GM23248 (cell line): Measurements from ENCODE around the gene CCDC121. TPM values are rescaled to one million over a fixed set of nuclear protein-coding genes. Genes with fewer than 3 reads are reported as not detected.

Experiments used
- DNase-seq: peaks from one replicate; pipeline ENCODE4 v3.0.0-alpha.2; 2015
- H2AFZ ChIP-seq: fragments of 200-600 bp; sonication (generic); 2 replicates; pipeline ENCODE4 v1.6.1; 2016; ENCODE audit warnings: antibody characterized with exemption
- H3F3A ChIP-seq: fragments of 200-600 bp; sonication (generic); 2 replicates; pipeline ENCODE4 v1.6.1; 2016; ENCODE audit warnings: mild to moderate bottlenecking, antibody characterized with exemption, mixed run types; ENCODE audit not compliant: insufficient read depth
- H3K27ac ChIP-seq: fragments of 200-600 bp; sonication (generic); 2 replicates; pipeline ENCODE4 v1.5.1; 2016; ENCODE audit warnings: mild to moderate bottlenecking
- H3K27me3 ChIP-seq: fragments of 200-600 bp; sonication (generic); replicated peaks from 2 replicates; pipeline ENCODE4 v1.6.1; 2016; ENCODE audit warnings: mild to moderate bottlenecking; ENCODE audit not compliant: insufficient read depth
- H3K36me3 ChIP-seq: fragments of 200-600 bp; sonication (generic); 2 replicates; pipeline ENCODE4 v1.6.1; 2016; ENCODE audit warnings: low read depth, mild to moderate bottlenecking
- H3K4me1 ChIP-seq: fragments of 200-600 bp; sonication (generic); 2 replicates; pipeline ENCODE4 v1.6.1; 2016; ENCODE audit warnings: mild to moderate bottlenecking; ENCODE audit not compliant: insufficient read depth
- H3K4me2 ChIP-seq: fragments of 200-600 bp; sonication (generic); one replicate; pipeline ENCODE4 v1.6.1; 2016; ENCODE audit warnings: mild to moderate bottlenecking; ENCODE audit not compliant: unreplicated experiment
- H3K4me3 ChIP-seq: fragments of 200-600 bp; sonication (generic); 2 replicates; pipeline ENCODE4 v1.5.1; 2016; ENCODE audit warnings: mild to moderate bottlenecking
- H3K79me2 ChIP-seq: fragments of 200-600 bp; sonication (generic); 2 replicates; pipeline ENCODE4 v1.6.1; 2016; ENCODE audit warnings: mild to moderate bottlenecking; ENCODE audit not compliant: insufficient read depth
- H3K9ac ChIP-seq: fragments of 200-600 bp; sonication (generic); 2 replicates; pipeline ENCODE4 v1.6.1; 2016; ENCODE audit warnings: mild to moderate bottlenecking
- H3K9me2 ChIP-seq: fragments of 200-600 bp; sonication (generic); 2 replicates; pipeline ENCODE4 v1.6.1; 2016; ENCODE audit warnings: mixed run types, mild to moderate bottlenecking, moderate library complexity; ENCODE audit not compliant: insufficient read depth
- H3K9me3 ChIP-seq: fragments of 200-600 bp; sonication (generic); one replicate; pipeline ENCODE4 v1.6.1; 2017; ENCODE audit warnings: low read depth
- H4K20me1 ChIP-seq: fragments of 200-600 bp; sonication (generic); 2 replicates; pipeline ENCODE4 v1.6.0; 2016; ENCODE audit not compliant: insufficient read depth
- EZH2 ChIP-seq: fragments of 200-600 bp; sonication (generic); IDR thresholded peaks from 2 replicates; pipeline ENCODE4 v1.6.1; 2018; ENCODE audit warnings: antibody characterized with exemption, mild to moderate bottlenecking; ENCODE audit not compliant: insufficient read depth, poor library complexity, severe bottlenecking
- EZH2phosphoT487 ChIP-seq: fragments of 200-600 bp; sonication (generic); IDR thresholded peaks from 2 replicates; pipeline ENCODE4 v1.6.1; 2018; ENCODE audit warnings: antibody characterized with exemption, moderate library complexity, mild to moderate bottlenecking, low read depth; ENCODE audit not compliant: insufficient read depth
- WGBS, 2 experiments: methylation state at CpG; one replicate each; pipeline ENCODE4 v1.1.6; 2015 to 2017; ENCODE audit warnings: low lambda C conversion rate in 2 of 2, low coverage in 1 of 2; ENCODE audit errors: missing lambda C conversion rate in 2 of 2; 5-methylcytosine and 5-hydroxymethylcytosine counted together
- in situ Hi-C: fragments of 300-500 bp; cut with MboI; formaldehyde crosslinking; loops from 2 replicates; pipeline ENCODE4 v1.15.0; 2020
- polyA plus RNA-seq: library from polyadenylated mRNA; unstranded; fragments of >200 nt; fragmentation: Nextera tagmentation; extraction: Ambion mirVana; gene quantifications from 2 replicates; pipeline ENCODE4 v1.2.1, GENCODE V29; 2016
- total RNA-seq: library from RNA; depleted of rRNA; stranded (reverse); fragments of >200 nt; shearing (Covaris generic); gene quantifications from 2 replicates; pipeline ENCODE4 v1.2.3, GENCODE V29; 2014

Gene CCDC121
- total and polyA plus RNA-seq, 2 experiments from 2014 or later, result 0.50 to 3.4 TPM

GRCh38 chr2:27651056-27651455 is 22.2 kb upstream of the CCDC121 start:
- peaks cover 56% of the 10 kb centered on the region for H3F3A ChIP-seq
- no peaks in the 10 kb centered on the region for H3K9me2 ChIP-seq
- WGBS, 2 experiments, result 50 to 52% methylated on average over 4 of the region's 4 CpGs
- H3K27ac ChIP-seq, result no peak overlapping the region
- in situ Hi-C loops, result no loop called here
- no peak for TF ChIP-seq EZH2
- TF ChIP-seq EZH2phosphoT487, result no peak
- H3K36me3 ChIP-seq, result peaks cover 68% of the 10 kb centered on the region
- H3K4me2 ChIP-seq, result no peak overlapping the region
- H3K4me3 ChIP-seq, result no peak overlapping the region
- no peak overlapping the region for H2AFZ ChIP-seq
- H3K79me2 ChIP-seq, result no peaks in the 10 kb centered on the region
- no peaks in the 10 kb centered on the region for H4K20me1 ChIP-seq
- H3K4me1 ChIP-seq, result 0 out of 2 replicates have a peak, but pooled peaks cover 5% of the 10 kb centered on the region
- no peak overlapping the region for H3K9ac ChIP-seq
- H3K9me3 ChIP-seq, result no peaks in the 10 kb centered on the region
- no peaks in the 10 kb centered on the region for H3K27me3 ChIP-seq
- no peak for DNase-seq

DNA sequence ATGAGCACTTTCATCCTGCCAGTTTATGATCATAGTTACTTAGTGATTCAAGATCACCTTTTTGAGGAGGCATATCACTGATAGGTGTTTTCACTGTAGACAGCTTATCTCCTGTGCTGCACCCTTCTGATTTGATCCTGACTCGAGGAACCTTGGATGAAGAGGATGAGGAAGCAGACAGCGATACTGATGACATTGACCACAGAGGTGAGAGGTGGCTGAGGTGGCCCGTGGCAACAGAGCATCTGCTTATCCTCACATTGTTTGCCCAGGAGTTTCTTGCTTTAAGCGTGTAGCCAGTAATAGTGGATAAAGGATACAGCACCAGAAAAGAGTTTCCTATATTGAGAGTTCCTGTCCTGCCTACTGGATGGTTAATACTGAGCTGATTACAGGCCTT is 18.9 kb upstream of the CCDC121 start:
- Histone ChIP-seq H3F3A (peaks cover 36% of the 10 kb centered on the region), H3K4me1 (0 out of 2 replicates have a peak, but pooled peaks cover 5% of the 10 kb centered on the region), H4K20me1 (no peaks in the 10 kb centered on the region), H3K4me2 (no peak overlapping the region), H3K9me2 (no peaks in the 10 kb centered on the region), H3K36me3 (peaks cover 51% of the 10 kb centered on the region), H3K9me3 (no peaks in the 10 kb centered on the region), H3K9ac (no peak overlapping the region), H3K27ac (no peak overlapping the region), H3K79me2 (no peaks in the 10 kb centered on the region), H2AFZ (no peak overlapping the region), H3K4me3 (no peak overlapping the region), H3K27me3 (no peaks in the 10 kb centered on the region)
- TF ChIP-seq EZH2, result no peak
- no peak for TF ChIP-seq EZH2phosphoT487
- WGBS, 2 experiments, result 94 to 95% methylated on average over 4 of the region's 4 CpGs
- DNase-seq, result no peak
- in situ Hi-C loops, result no loop called here

GRCh38 chr2:27647289-27647688 is 18.5 kb upstream of the CCDC121 start:
- Histone ChIP-seq H3K9ac (no peak overlapping the region), H2AFZ (no peak overlapping the region), H3F3A (peaks cover 32% of the 10 kb centered on the region), H3K27me3 (no peaks in the 10 kb centered on the region), H3K9me2 (no peaks in the 10 kb centered on the region), H3K27ac (no peak overlapping the region), H3K79me2 (no peaks in the 10 kb centered on the region), H3K9me3 (no peaks in the 10 kb centered on the region), H3K4me2 (no peak overlapping the region), H3K4me1 (0 out of 2 replicates have a peak, but pooled peaks cover 5% of the 10 kb centered on the region), H3K36me3 (peaks cover 47% of the 10 kb centered on the region), H3K4me3 (no peak overlapping the region), H4K20me1 (no peaks in the 10 kb centered on the region)
- peak; percentile 73 for DNase-seq
- TF ChIP-seq EZH2, result no peak
- no peak for TF ChIP-seq EZH2phosphoT487
- in situ Hi-C loops, result no loop called here

DNA sequence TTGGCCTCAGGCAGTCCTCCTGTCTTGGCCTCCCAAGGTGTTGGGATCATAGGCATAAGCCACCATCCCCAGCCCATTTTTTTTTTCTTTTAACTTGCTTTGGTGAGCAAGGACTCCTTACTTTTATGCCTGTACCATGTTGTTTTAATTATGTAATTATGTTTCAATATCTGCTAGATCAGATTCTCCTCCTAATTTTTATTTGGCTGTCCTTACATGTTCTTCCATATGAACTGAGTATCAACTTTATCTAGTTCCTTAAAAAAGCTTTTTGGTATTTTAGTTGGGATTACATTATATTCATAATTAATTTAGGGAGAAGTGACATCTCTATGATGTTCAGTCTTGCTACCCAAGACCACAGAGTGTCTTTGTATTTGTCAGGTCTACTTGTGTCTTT is 16.4 kb upstream of the CCDC121 start:
- no peaks in the 10 kb centered on the region for H4K20me1 ChIP-seq
- peaks cover 29% of the 10 kb centered on the region for H3F3A ChIP-seq
- no peak overlapping the region for H2AFZ ChIP-seq

DNA sequence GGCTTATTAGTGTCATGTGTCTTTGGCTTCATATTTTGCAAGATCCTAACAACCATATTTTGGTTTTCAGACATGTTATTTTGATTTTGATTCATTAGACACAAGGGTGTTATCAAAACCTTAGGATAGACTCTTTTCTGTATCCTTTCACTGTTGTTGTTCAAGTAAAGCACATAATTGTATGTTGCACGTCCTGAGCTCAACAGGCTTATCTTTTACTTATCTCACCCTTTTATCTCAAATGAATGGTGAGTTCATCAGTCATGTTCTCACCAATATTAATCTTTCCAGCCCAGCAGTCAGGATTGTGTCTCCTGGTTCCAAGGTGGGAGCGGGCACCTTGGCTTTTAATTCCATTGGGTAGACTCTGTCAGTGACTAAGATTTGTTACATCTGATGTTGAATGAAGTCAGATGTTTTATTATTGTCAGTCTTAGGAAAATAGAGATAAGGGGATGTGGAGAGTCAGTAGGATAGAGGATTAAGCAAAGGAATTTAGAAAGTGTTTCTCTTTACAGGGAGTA is 12.0 kb upstream of the CCDC121 start:
- Histone ChIP-seq H3K4me3 (no peak overlapping the region), H3K9me2 (no peaks in the 10 kb centered on the region), H3K27ac (no peak overlapping the region), H3K9me3 (no peaks in the 10 kb centered on the region), H3K27me3 (no peaks in the 10 kb centered on the region), H3F3A (peaks cover 32% of the 10 kb centered on the region), H3K9ac (no peak overlapping the region), H3K4me1 (peaks cover 20% of the 10 kb centered on the region), H3K79me2 (no peaks in the 10 kb centered on the region), H3K4me2 (no peak overlapping the region), H3K36me3 (peaks cover 35% of the 10 kb centered on the region), H2AFZ (no peak overlapping the region), H4K20me1 (peaks cover 3% of the 10 kb centered on the region; the same call in 1 of the 2 replicates)
- TF ChIP-seq EZH2phosphoT487 (no peak), EZH2 (no peak)
- no peak for DNase-seq
- in situ Hi-C loops, result no loop called here
- 99 to 100% methylated on average over 2 of the region's 2 CpGs for WGBS, 2 experiments

More for the DNA sequence above, 16.4 kb upstream of the CCDC121 start:
- Histone ChIP-seq H3K4me2 (no peak overlapping the region), H3K27ac (no peak overlapping the region), H3K9ac (no peak overlapping the region), H3K9me3 (no peaks in the 10 kb centered on the region), H3K36me3 (peaks cover 43% of the 10 kb centered on the region), H3K27me3 (no peaks in the 10 kb centered on the region), H3K4me3 (no peak overlapping the region), H3K9me2 (no peaks in the 10 kb centered on the region), H3K79me2 (no peaks in the 10 kb centered on the region), H3K4me1 (0 out of 2 replicates have a peak, but pooled peaks cover 5% of the 10 kb centered on the region)
- TF ChIP-seq EZH2 (no peak), EZH2phosphoT487 (no peak)
- in situ Hi-C loops, result no loop called here
- no peak for DNase-seq
